B cell (primary cell): ENCODE data around the gene TMC5. TPM values are rescaled to one million over a fixed set of nuclear protein-coding genes. Genes with fewer than 3 reads are reported as not detected.
"Not testable (repeated sequence)": the region's sequence is repeated elsewhere in the genome, so short reads cannot be mapped to it uniquely, and the experiment has no call there.

Experiments
- ATAC-seq: fragments of 200-7000 bp; cut with Tn5 transposase; one replicate; pipeline ENCODE4 v1.10.0; 2021; ENCODE audit warnings: low read depth, mild to moderate bottlenecking, moderate number of reproducible peaks, moderate library complexity
- CTCF ChIA-PET: fragments of 350-600 bp; sonication (Branson Sonifier 250); formaldehyde crosslinking; loops from one replicate; lab custom pipeline; 2021; ENCODE audit warnings: antibody characterized with exemption, inconsistent platforms; lab: Charles Lee
- POLR2A ChIA-PET: fragments of 350-600 bp; sonication (Branson Sonifier 250); formaldehyde crosslinking; loops from one replicate; lab custom pipeline; 2021; ENCODE audit warnings: antibody characterized with exemption; lab: Charles Lee
- DNase-seq: peaks from one replicate; pipeline ENCODE4 v3.0.0; 2013
- H2AFZ ChIP-seq: 2 replicates; pipeline ENCODE4 v1.6.1; 2012; ENCODE audit warnings: mild to moderate bottlenecking, low read depth, low read length; ENCODE audit not compliant: insufficient read depth, poor library complexity, severe bottlenecking
- H3K27ac ChIP-seq, 2 donors: 1 replicate in 1 of 2; 2 replicates in 1 of 2; pipeline ENCODE4 v1.5.1; 2012 to 2013; ENCODE audit warnings: low read length in 2 of 2, mild to moderate bottlenecking in 2 of 2, moderate library complexity in 1 of 2
- H3K27me3 ChIP-seq, 4 experiments: fragments of 200-600 bp in 1 of 4; sonication (generic) in 1 of 4; replicated peaks in 1 of 4; 1 replicate in 2 of 4; 2 replicates in 2 of 4; pipeline versions ENCODE4 v1.6.1 to v1.7.0; 2013 to 2016; ENCODE audit warnings: low read length in 3 of 4, mild to moderate bottlenecking in 2 of 4, mixed read lengths in 1 of 4, moderate library complexity in 1 of 4; ENCODE audit not compliant: insufficient read depth in 4 of 4, control insufficient read depth in 3 of 4; ENCODE audit errors: control extremely low read depth in 1 of 4
- H3K36me3 ChIP-seq, 2 experiments: replicated peaks in 1 of 2; 1 replicate in 1 of 2; 2 replicates in 1 of 2; pipeline versions ENCODE4 v1.6.1 to v1.7.1; 2013; ENCODE audit warnings: low read length in 1 of 2; ENCODE audit not compliant: insufficient read depth in 2 of 2, control insufficient read depth in 1 of 2; ENCODE audit errors: control extremely low read depth in 1 of 2, extremely low read depth in 1 of 2
- H3K4me1 ChIP-seq, 2 donors: fragments of 200-600 bp in 1 of 2; sonication (generic) in 1 of 2; 1 replicate in 1 of 2; 2 replicates in 1 of 2; pipeline versions ENCODE4 v1.5.1 to v1.6.1; 2013 to 2017; ENCODE audit warnings: low read length in 2 of 2; ENCODE audit not compliant: control insufficient read depth in 2 of 2, insufficient read depth in 2 of 2
- H3K4me2 ChIP-seq: replicated peaks from 2 replicates; pipeline ENCODE3; 2012; ENCODE audit warnings: mild to moderate bottlenecking, low read depth, low read length; ENCODE audit not compliant: poor library complexity, severe bottlenecking
- H3K4me3 ChIP-seq, 5 experiments: fragments of 200-600 bp in 1 of 5; sonication (generic) in 1 of 5; 1 replicate in 3 of 5; 2 replicates in 2 of 5; pipeline versions ENCODE4 v1.5.1 to v1.7.0; 2011 to 2016; ENCODE audit warnings: low read length in 4 of 5, mild to moderate bottlenecking in 4 of 5, low read depth in 2 of 5, control low read depth in 1 of 5, moderate library complexity in 1 of 5; ENCODE audit not compliant: insufficient read depth in 1 of 5; ENCODE audit errors: control extremely low read depth in 1 of 5, extremely low read depth in 1 of 5
- H3K79me2 ChIP-seq: fragments of 200-600 bp; sonication (generic); one replicate; pipeline ENCODE4 v1.6.0; 2016; ENCODE audit warnings: low read length; ENCODE audit not compliant: control insufficient read depth, insufficient read depth
- H3K9ac ChIP-seq: fragments of 200-600 bp; sonication (generic); 2 replicates; pipeline ENCODE4 v1.6.1; 2017; ENCODE audit warnings: mild to moderate bottlenecking, low read length, moderate library complexity
- H3K9me3 ChIP-seq, 3 donors: one replicate each; pipeline versions ENCODE4 v1.6.1 to v1.7.1; 2013; ENCODE audit warnings: low read length in 2 of 3; ENCODE audit not compliant: control insufficient read depth in 2 of 3, insufficient read depth in 1 of 3; ENCODE audit errors: control extremely low read depth in 1 of 3
- H4K20me1 ChIP-seq: 2 replicates; pipeline ENCODE4 v1.6.0; 2012; ENCODE audit warnings: mild to moderate bottlenecking, low read length; ENCODE audit not compliant: insufficient read depth, control insufficient read depth, poor library complexity, severe bottlenecking
- H3K27ac Mint-ChIP-seq: one replicate; pipeline ENCODE4 v1.8.0; 2021; ENCODE audit warnings: mixed read lengths
- H3K27me3 Mint-ChIP-seq: one replicate; pipeline ENCODE4 v1.8.0; 2021; ENCODE audit warnings: mixed read lengths
- H3K4me1 Mint-ChIP-seq: one replicate; pipeline ENCODE4 v1.8.0; 2021; ENCODE audit warnings: mixed read lengths
- H3K4me3 Mint-ChIP-seq: one replicate; pipeline ENCODE4 v1.8.0; 2021; ENCODE audit warnings: mixed read lengths
- H3K9me3 Mint-ChIP-seq: one replicate; pipeline ENCODE4 v1.8.0; 2022; ENCODE audit warnings: mixed read lengths; ENCODE audit not compliant: insufficient read depth
- EZH2 ChIP-seq: IDR thresholded peaks from 2 replicates; pipeline ENCODE4 v1.6.1; 2012; ENCODE audit warnings: borderline replicate concordance, low read depth, mild to moderate bottlenecking, moderate library complexity, low read length; ENCODE audit not compliant: insufficient read depth, poor library complexity, severe bottlenecking
- WGBS: methylation state at CpG from one replicate; pipeline ENCODE4 v1.1.5; 2013; ENCODE audit warnings: missing lambda C conversion rate; ENCODE audit not compliant: insufficient coverage; 5-methylcytosine and 5-hydroxymethylcytosine counted together
- intact Hi-C: fragments of 100-400 bp; cut with micrococcal nuclease; formaldehyde crosslinking; loops from one replicate; pipeline ENCODE4 v1.10.0; 2022
- polyA plus RNA-seq: library from polyadenylated mRNA; depleted of rRNA; stranded (reverse); fragments of >200 nt; gene quantifications from 2 replicates; pipeline ENCODE4 v1.2.3, GENCODE V29; 2012
- total RNA-seq, 2 donors: library from RNA; stranded (reverse); fragments of 120-200 nt in 1 of 2; gene quantifications; 1 replicate in 1 of 2; 2 replicates in 1 of 2; pipeline versions ENCODE4 v1.2.3 to v1.2.4, GENCODE V29; 2013 to 2022
- TF ChIP-seq, protein P1 (sequence below): fragments of 200-600 bp; IDR thresholded peaks from one replicate; pipeline ENCODE4 v1.8.0; 2022; ENCODE audit warnings: antibody characterized with exemption, mild to moderate bottlenecking

Gene TMC5
- total and polyA plus RNA-seq, 2 donors (not counting 1 experiment from before 2014, with no cell fraction given): not detected

DNA sequence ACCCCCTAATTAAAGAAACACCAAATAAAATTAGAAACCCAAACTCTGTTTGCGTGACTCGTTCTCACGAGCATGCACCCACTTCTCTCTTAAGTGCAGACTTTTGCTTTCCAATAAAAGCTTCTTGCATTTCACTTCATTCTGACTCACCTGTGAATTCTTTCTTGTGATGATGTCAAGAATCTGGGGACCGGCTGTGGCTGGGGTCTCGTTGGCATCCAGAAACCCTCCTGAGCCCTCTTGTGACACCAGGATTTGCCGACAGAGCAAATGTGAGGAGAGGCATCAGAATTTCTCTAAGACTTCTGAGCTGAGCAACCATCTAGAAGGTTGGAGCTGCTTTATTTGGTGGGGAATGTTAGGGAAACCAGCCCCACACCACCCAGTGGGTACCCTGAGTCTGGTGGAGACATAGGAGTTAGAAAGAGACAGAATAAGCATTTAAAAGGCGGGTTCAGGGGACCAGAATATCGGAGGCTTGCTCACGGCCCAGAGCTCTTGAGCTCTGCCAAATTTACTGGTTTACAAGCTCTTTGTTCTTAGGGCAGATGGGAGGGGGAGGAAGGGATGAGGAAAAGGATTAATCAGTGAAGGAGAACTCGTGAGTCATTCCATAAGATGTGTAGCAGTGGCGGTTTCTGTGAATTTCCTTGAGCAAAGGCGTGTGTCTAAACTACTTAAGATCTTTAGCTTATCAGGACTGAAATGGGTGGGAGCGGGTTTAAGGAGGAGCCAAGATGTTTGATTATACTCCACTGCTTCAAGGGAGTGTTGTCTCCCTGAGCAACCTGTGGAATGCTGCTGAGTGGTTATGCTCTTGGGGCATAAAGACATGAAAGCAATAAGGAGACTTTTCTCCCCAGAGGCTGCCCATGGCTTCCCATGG, 24.2 kb upstream of the TMC5 start:
- no peak for ATAC-seq
- CTCF ChIA-PET: no interaction called here
- no peaks in the 10 kb centered on the region for H3K9me3 Mint-ChIP-seq
- 83% methylated on average over 10 of the region's 13 CpGs for WGBS
- peaks cover 0 to 3% (median 2%) of the 10 kb centered on the region in 3 donors for H3K9me3 ChIP-seq
- H3K4me3 Mint-ChIP-seq: no peak overlapping the region
- H3K36me3 ChIP-seq: no peaks in the 10 kb centered on the region
- peaks cover 40% of the 10 kb centered on the region for H3K27me3 Mint-ChIP-seq
- peaks cover 0 to 2% (median 1%) of the 10 kb centered on the region in 4 experiments for H3K27me3 ChIP-seq
- no peaks in the 10 kb centered on the region for H3K4me1 Mint-ChIP-seq
- POLR2A ChIA-PET: interaction anchor here (0.6 kb wide), 1 partner anchor 96 kb away, joined by 5 read pairs; no protein-coding TSS in a partner anchor
- no peak overlapping the region for H3K9ac ChIP-seq
- no peaks in the 10 kb centered on the region for H4K20me1 ChIP-seq
- H3K4me1 ChIP-seq: no peaks in the 10 kb centered on the region
- H3K4me2 ChIP-seq: no peak overlapping the region
- no peaks in the 10 kb centered on the region for H3K79me2 ChIP-seq
- H3K4me3 ChIP-seq: no peak overlapping the region
- H3K27ac Mint-ChIP-seq: no peak overlapping the region
- no peak overlapping the region for H2AFZ ChIP-seq
- TF ChIP-seq, protein P1, sequence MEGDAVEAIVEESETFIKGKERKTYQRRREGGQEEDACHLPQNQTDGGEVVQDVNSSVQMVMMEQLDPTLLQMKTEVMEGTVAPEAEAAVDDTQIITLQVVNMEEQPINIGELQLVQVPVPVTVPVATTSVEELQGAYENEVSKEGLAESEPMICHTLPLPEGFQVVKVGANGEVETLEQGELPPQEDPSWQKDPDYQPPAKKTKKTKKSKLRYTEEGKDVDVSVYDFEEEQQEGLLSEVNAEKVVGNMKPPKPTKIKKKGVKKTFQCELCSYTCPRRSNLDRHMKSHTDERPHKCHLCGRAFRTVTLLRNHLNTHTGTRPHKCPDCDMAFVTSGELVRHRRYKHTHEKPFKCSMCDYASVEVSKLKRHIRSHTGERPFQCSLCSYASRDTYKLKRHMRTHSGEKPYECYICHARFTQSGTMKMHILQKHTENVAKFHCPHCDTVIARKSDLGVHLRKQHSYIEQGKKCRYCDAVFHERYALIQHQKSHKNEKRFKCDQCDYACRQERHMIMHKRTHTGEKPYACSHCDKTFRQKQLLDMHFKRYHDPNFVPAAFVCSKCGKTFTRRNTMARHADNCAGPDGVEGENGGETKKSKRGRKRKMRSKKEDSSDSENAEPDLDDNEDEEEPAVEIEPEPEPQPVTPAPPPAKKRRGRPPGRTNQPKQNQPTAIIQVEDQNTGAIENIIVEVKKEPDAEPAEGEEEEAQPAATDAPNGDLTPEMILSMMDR: no peak
- no peak for TF ChIP-seq EZH2
- no peak overlapping the region for H3K27ac ChIP-seq
- intact Hi-C loops: no loop called here
- DNase-seq: no peak

DNA sequence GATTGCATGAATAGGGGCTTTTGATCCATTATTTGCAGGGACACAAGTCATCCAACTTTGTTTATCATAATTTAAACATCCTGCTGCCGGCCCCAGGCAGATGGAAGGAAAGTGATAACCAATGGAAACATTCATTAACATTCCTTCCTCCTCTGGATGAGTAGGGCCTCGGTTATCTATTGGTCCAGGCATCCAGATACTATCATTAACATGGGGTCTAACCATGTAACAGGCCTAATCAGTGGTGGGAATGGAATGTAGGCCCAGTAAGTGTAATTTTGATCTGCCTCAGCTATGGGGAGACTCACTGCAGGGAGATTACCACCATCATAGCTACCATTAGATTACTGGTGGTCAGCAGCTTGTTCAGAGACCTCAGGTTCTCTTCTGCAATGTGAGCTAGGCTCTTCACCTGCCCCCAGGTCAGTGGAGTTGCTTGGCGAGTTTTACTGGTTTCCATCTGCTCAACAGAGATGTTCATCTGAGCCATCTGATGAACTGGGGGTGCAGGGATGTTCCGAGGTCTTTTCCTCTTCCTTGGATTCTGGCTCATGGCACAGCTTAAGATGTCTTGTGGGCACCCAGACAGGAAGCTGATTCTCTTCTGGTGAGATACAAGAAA, 21.9 kb upstream of the TMC5 start:
- H4K20me1 ChIP-seq, H3K9ac ChIP-seq, intact Hi-C loops, H3K4me1 Mint-ChIP-seq, H3K27me3 ChIP-seq, H3K4me3 Mint-ChIP-seq, CTCF ChIA-PET, H3K4me1 ChIP-seq, DNase-seq, H3K27ac Mint-ChIP-seq, H3K36me3 ChIP-seq, H3K9me3 ChIP-seq, H3K9me3 Mint-ChIP-seq, H3K4me2 ChIP-seq, H2AFZ ChIP-seq, POLR2A ChIA-PET, ATAC-seq, H3K27ac ChIP-seq, H3K79me2 ChIP-seq, H3K4me3 ChIP-seq: not testable (repeated sequence)
- WGBS: 100% methylated on average over 2 of the region's 4 CpGs
- H3K27me3 Mint-ChIP-seq: peaks cover 29% of the 10 kb centered on the region
